Right lobe of liver (tissue), 6 donors: ENCODE data around the gene P2RX7. TPM values are rescaled to one million over a fixed set of nuclear protein-coding genes. Genes with fewer than 3 reads are reported as not detected.
"Not testable (repeated sequence)": the region's sequence is repeated elsewhere in the genome, so short reads cannot be mapped to it uniquely, and the experiment has no call there.

Source experiments
- ATAC-seq, 4 donors: fragments of 200-7000 bp; cut with Tn5 transposase; one replicate each; pipeline ENCODE4 v1.9.1; 2020; ENCODE audit warnings: mild to moderate bottlenecking in 4 of 4, moderate library complexity in 4 of 4
- DNase-seq, 3 donors: peaks; one replicate each; pipeline ENCODE4 v3.0.0-alpha.2; 2020
- H3K27ac ChIP-seq, 3 donors: fragments of 200-600 bp; one replicate each; pipeline ENCODE4 v1.8.0; 2022
- H3K27me3 ChIP-seq, 2 donors: fragments of 200-600 bp; one replicate each; pipeline ENCODE4 v1.8.0; 2022
- H3K36me3 ChIP-seq, 4 donors: fragments of 200-600 bp; sonication (generic) in 1 of 4; one replicate each; pipeline versions ENCODE4 v1.5.1 to v1.8.0; 2017 to 2022; ENCODE audit warnings: control low read depth in 1 of 4
- H3K4me1 ChIP-seq, 4 donors: fragments of 200-600 bp; sonication (generic) in 1 of 4; one replicate each; pipeline versions ENCODE4 v1.5.1 to v1.8.0; 2017 to 2022; ENCODE audit warnings: control low read depth in 1 of 4
- H3K4me3 ChIP-seq, 3 donors: fragments of 200-600 bp; one replicate each; pipeline ENCODE4 v1.8.0; 2022
- H3K9me3 ChIP-seq, 4 donors: fragments of 200-600 bp; sonication (generic) in 1 of 4; one replicate each; pipeline versions ENCODE4 v1.5.1 to v1.8.0; 2017 to 2022; ENCODE audit warnings: control low read depth in 1 of 4
- CTCF ChIP-seq, 4 donors: fragments of 200-600 bp in 3 of 4; fragments of 450-650 bp in 1 of 4; IDR thresholded peaks; one replicate each; pipeline versions ENCODE4 v1.5.1 to v1.8.0; 2016 to 2022; ENCODE audit warnings: antibody characterized with exemption in 4 of 4, mild to moderate bottlenecking in 2 of 4
- POLR2A ChIP-seq: fragments of 450-650 bp; IDR thresholded peaks from one replicate; pipeline ENCODE4 v1.6.1; 2017; ENCODE audit warnings: antibody characterized with exemption, mild to moderate bottlenecking
- WGBS: methylation state at CpG from one replicate; pipeline ENCODE4 v1.1.6; 2018; ENCODE audit warnings: low coverage, low lambda C conversion rate; ENCODE audit not compliant: insufficient coverage; ENCODE audit errors: missing lambda C conversion rate; 5-methylcytosine and 5-hydroxymethylcytosine counted together
- intact Hi-C, 2 donors: fragments of 100-400 bp; cut with DNase I; formaldehyde crosslinking; loops; one replicate each; pipeline versions ENCODE4 v1.11.2 to v1.14.1; 2022
- total RNA-seq, 6 experiments: library from RNA; depleted of rRNA in 2 of 6; stranded (reverse); fragments of >200 nt in 2 of 6; fragmentation: NEBNext Ultra II Directional in 3 of 6; extraction: Animal tissue kit (Norgen Biotek cat#: 25700) in 3 of 6; gene quantifications; one replicate each; pipeline versions ENCODE4 v1.1.0 to v1.2.4, GENCODE V29; 2016 to 2023
- donor health status: DM: no; HTN: yes; CAD: no.
- donor health status: DM: no; HTN: no; CAD: no.
- donor health status: DM: no; HTN: no; CAD: no.
- donor health status: DM: no; HTN: yes; CAD: no.
- donor health status: DM: no; HTN: yes; CAD: no.

P2RX7 gene
- total RNA-seq, 6 experiments from 2014 or later: 2.5 to 11.4 (median 3.4) TPM

DNA sequence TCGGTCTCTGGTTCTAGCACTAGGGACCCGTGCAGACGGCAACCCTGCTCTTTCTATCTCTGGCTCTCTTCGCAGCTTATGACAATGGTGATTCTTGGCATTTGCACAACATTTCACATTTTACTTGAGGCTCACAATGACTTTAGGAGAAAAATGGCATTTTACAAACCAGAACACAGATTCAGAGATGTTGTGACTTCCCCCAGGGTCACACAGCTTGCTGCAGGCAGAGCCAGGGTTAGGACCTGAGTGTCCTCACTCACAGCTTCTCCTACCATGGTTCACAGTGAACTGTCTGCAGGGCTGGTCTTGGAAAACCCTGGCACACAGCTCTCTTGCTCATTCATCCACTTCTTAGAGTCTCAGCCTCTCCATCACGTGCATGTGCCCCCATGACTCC lies 23.7 kb downstream of the P2RX7 start:
- no peak overlapping the region for H3K27ac ChIP-seq
- no peaks in the 10 kb centered on the region for H3K27me3 ChIP-seq
- H3K36me3 ChIP-seq: no peaks in the 10 kb centered on the region
- H3K4me1 ChIP-seq: no peaks in the 10 kb centered on the region
- H3K4me3 ChIP-seq: no peak overlapping the region
- no peak for DNase-seq
- H3K9me3 ChIP-seq: no peaks in the 10 kb centered on the region
- 98% methylated on average over 4 of the region's 5 CpGs for WGBS
- no peak for TF ChIP-seq CTCF (IDR thresholded peaks at IDR 0.05)
- no peak for TF ChIP-seq POLR2A
- ATAC-seq: no peak
- intact Hi-C loops: no loop called here

- H3K4me3 ChIP-seq: no peak overlapping the region
- no peaks in the 10 kb centered on the region for H3K9me3 ChIP-seq
- H3K27me3 ChIP-seq: no peaks in the 10 kb centered on the region
- intact Hi-C loops: no loop called here
- H3K36me3 ChIP-seq: no peaks in the 10 kb centered on the region
- 85% methylated on average over 3 of the region's 3 CpGs for WGBS
- H3K4me1 ChIP-seq: no peaks in the 10 kb centered on the region
- TF ChIP-seq POLR2A (no peak), CTCF (IDR thresholded peaks at IDR 0.05) (no peak)
- no peak for DNase-seq
- no peak overlapping the region for H3K27ac ChIP-seq
- ATAC-seq: no peak
Observed at GRCh38 chr12:121158085-121158484, 25.4 kb downstream of the P2RX7 start.

DNA sequence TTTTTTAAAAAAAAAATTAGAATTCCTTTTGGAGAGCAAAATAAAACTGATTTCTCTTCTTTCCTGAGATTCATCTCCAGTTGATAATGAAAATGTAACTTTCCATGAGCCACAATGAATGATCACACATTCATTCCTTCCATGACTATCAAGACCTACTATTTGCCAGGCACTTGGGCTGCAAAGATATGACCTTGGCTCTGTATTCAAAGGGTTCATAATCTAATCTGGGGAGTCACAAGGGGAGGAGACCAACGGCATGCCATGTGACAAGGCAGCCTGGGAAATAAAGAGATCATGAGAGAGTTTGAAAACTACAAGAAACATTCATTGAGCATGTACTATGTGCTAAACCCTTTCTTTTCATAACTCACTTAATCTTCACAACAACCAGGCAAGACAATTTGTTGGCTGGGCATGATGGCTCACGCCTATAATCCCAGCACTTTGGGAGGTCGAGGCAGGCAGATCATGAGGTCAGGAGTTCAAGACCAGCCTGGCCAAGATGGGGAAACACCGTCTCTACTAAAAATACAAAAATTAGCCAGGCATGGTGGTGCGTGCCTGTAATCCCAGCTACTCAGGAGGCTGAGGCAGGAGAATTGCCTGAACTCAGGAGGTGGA lies 26.2 kb downstream of the P2RX7 start:
- H3K27ac ChIP-seq, ATAC-seq, intact Hi-C loops, H3K9me3 ChIP-seq, DNase-seq, H3K4me1 ChIP-seq, H3K4me3 ChIP-seq, H3K27me3 ChIP-seq, H3K36me3 ChIP-seq: not testable (repeated sequence)
- 89% methylated on average over 4 of the region's 5 CpGs for WGBS

- H3K4me1 ChIP-seq: no peaks in the 10 kb centered on the region
- no peaks in the 10 kb centered on the region for H3K27me3 ChIP-seq
- DNase-seq (no peak), ATAC-seq (peak; percentile 30 to 50 (median 38))
- H3K27ac ChIP-seq: no peak overlapping the region
- H3K9me3 ChIP-seq: no peaks in the 10 kb centered on the region
- intact Hi-C loops: no loop called here
- no peak overlapping the region for H3K4me3 ChIP-seq
- no peaks in the 10 kb centered on the region for H3K36me3 ChIP-seq
- WGBS: 75% methylated on average over 6 of the region's 7 CpGs
- no peak for TF ChIP-seq CTCF (IDR thresholded peaks at IDR 0.05)
- no peak for TF ChIP-seq POLR2A
Observed at GRCh38 chr12:121159467-121160307, 27.0 kb downstream of the P2RX7 start.

DNA sequence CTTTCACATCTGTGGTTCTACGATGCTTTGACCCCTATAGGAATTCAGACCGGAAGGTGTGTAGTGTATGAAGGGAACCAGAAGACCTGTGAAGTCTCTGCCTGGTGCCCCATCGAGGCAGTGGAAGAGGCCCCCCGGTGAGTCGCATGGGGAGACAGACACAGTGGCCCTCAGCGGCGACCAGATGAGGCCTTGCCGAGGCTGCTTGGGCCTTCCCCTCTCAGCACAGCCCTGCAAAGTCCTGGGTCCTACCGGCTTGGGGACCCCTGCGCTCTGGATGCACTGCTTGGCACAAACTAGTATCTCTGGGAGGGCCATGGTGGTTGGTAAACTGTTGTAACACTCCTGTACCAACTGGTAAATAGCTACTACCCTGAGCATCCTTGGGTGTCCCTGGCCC lies 29.7 kb downstream of the P2RX7 start:
- Histone ChIP-seq H3K4me1 (no peaks in the 10 kb centered on the region), H3K9me3 (no peaks in the 10 kb centered on the region), H3K36me3 (no peaks in the 10 kb centered on the region), H3K27me3 (no peaks in the 10 kb centered on the region), H3K27ac (no peak overlapping the region), H3K4me3 (no peak overlapping the region)
- DNase-seq (no peak), ATAC-seq (no peak)
- intact Hi-C loops: no loop called here
- no CpG with 5 or more reads among the region's 10 CpGs for WGBS
- TF ChIP-seq CTCF (IDR thresholded peaks at IDR 0.05) (no peak), POLR2A (no peak)
